Measurements from ENCODE around the gene NLGN1. TPM values are rescaled to one million over a fixed set of nuclear protein-coding genes. Genes with fewer than 3 reads are reported as not detected.

Gene NLGN1
- total RNA-seq, 3 donors from 2014 or later (not counting 1 experiment from before 2014, with no cell fraction given): not detected

- Mint-ChIP-seq H3K4me3 (no peak overlapping the region), H3K27ac (no peak overlapping the region), H3K27me3 (ENCODE audit: low read depth in 2 of 2) (no peaks in the 10 kb centered on the region), H3K36me3 (no peaks in the 10 kb centered on the region), H3K9me3 (peaks cover 2 to 8% of the 10 kb centered on the region in 2 donors), H3K4me1 (no peaks in the 10 kb centered on the region)
- Histone ChIP-seq H3K27me3 (ENCODE audit: control insufficient read depth, insufficient read depth, low read length) (no peaks in the 10 kb centered on the region), H3K4me1 (ENCODE audit: control insufficient read depth, insufficient read depth, low read length) (no peaks in the 10 kb centered on the region), H3K4me3 (ENCODE audit: low read length) (no peak overlapping the region), H3K9me3 (ENCODE audit: control insufficient read depth, insufficient read depth, low read length) (no peaks in the 10 kb centered on the region), H3K36me3 (ENCODE audit: control insufficient read depth, insufficient read depth, low read length) (no peaks in the 10 kb centered on the region), H3K27ac (ENCODE audit: low read length) (no peak overlapping the region)
- no peak for DNase-seq
- no peak for ATAC-seq
- WGBS (ENCODE audit: insufficient coverage): 88% methylated on average over 2 of the region's 3 CpGs
- no peak for TF ChIP-seq CTCF (IDR thresholded peaks at IDR 0.05)
- intact Hi-C loops (cut with micrococcal nuclease): no loop called here
Observed at GRCh38 chr3:174268586-174268985, 871.0 kb downstream of the NLGN1 start.

GRCh38 chr3:174270841-174271240, 873.3 kb downstream of the NLGN1 start:
- TF ChIP-seq CTCF (IDR thresholded peaks at IDR 0.05): no peak
- H3K9me3 Mint-ChIP-seq: peaks cover 6 to 15% of the 10 kb centered on the region in 2 donors
- H3K27ac ChIP-seq (ENCODE audit: low read length): no peak overlapping the region
- 88% methylated on average over 2 of the region's 2 CpGs for WGBS (ENCODE audit: insufficient coverage)
- DNase-seq (no peak), ATAC-seq (no peak)
- no peak overlapping the region for H3K27ac Mint-ChIP-seq
- no peaks in the 10 kb centered on the region for H3K4me1 Mint-ChIP-seq
- no peak overlapping the region for H3K4me3 Mint-ChIP-seq
- H3K4me1 ChIP-seq (ENCODE audit: control insufficient read depth, insufficient read depth, low read length): no peaks in the 10 kb centered on the region
- H3K27me3 ChIP-seq (ENCODE audit: control insufficient read depth, insufficient read depth, low read length): no peaks in the 10 kb centered on the region
- H3K36me3 ChIP-seq (ENCODE audit: control insufficient read depth, insufficient read depth, low read length): no peaks in the 10 kb centered on the region
- H3K27me3 Mint-ChIP-seq (ENCODE audit: low read depth in 2 of 2): no peaks in the 10 kb centered on the region
- no peak overlapping the region for H3K4me3 ChIP-seq (ENCODE audit: low read length)
- intact Hi-C loops (cut with micrococcal nuclease): no loop called here
- no peaks in the 10 kb centered on the region for H3K9me3 ChIP-seq (ENCODE audit: control insufficient read depth, insufficient read depth, low read length)
- no peaks in the 10 kb centered on the region for H3K36me3 Mint-ChIP-seq

GRCh38 chr3:174275336-174275735, 877.8 kb downstream of the NLGN1 start:
- Mint-ChIP-seq H3K27ac (no peak overlapping the region), H3K4me3 (no peak overlapping the region), H3K9me3 (peaks cover 9 to 13% of the 10 kb centered on the region in 2 donors), H3K36me3 (no peaks in the 10 kb centered on the region), H3K27me3 (ENCODE audit: low read depth in 2 of 2) (no peaks in the 10 kb centered on the region), H3K4me1 (no peaks in the 10 kb centered on the region)
- intact Hi-C loops (cut with micrococcal nuclease): no loop called here
- Histone ChIP-seq H3K27me3 (ENCODE audit: control insufficient read depth, insufficient read depth, low read length) (no peaks in the 10 kb centered on the region), H3K4me1 (ENCODE audit: control insufficient read depth, insufficient read depth, low read length) (no peaks in the 10 kb centered on the region), H3K36me3 (ENCODE audit: control insufficient read depth, insufficient read depth, low read length) (no peaks in the 10 kb centered on the region), H3K9me3 (ENCODE audit: control insufficient read depth, insufficient read depth, low read length) (no peaks in the 10 kb centered on the region), H3K4me3 (ENCODE audit: low read length) (no peak overlapping the region), H3K27ac (ENCODE audit: low read length) (no peak overlapping the region)
- 94% methylated on average over 2 of the region's 2 CpGs for WGBS (ENCODE audit: insufficient coverage)
- DNase-seq (no peak), ATAC-seq (no peak)
- TF ChIP-seq CTCF (IDR thresholded peaks at IDR 0.05): no peak

GRCh38 chr3:174276826-174277225, 879.3 kb downstream of the NLGN1 start:
- Mint-ChIP-seq H3K27me3 (ENCODE audit: low read depth in 2 of 2) (no peaks in the 10 kb centered on the region), H3K36me3 (no peaks in the 10 kb centered on the region), H3K27ac (no peak overlapping the region), H3K4me1 (no peaks in the 10 kb centered on the region), H3K9me3 (peaks cover 9 to 11% of the 10 kb centered on the region in 2 donors), H3K4me3 (no peak overlapping the region)
- H3K27ac ChIP-seq (ENCODE audit: low read length): no peak overlapping the region
- no peaks in the 10 kb centered on the region for H3K27me3 ChIP-seq (ENCODE audit: control insufficient read depth, insufficient read depth, low read length)
- H3K36me3 ChIP-seq (ENCODE audit: control insufficient read depth, insufficient read depth, low read length): no peaks in the 10 kb centered on the region
- no peaks in the 10 kb centered on the region for H3K4me1 ChIP-seq (ENCODE audit: control insufficient read depth, insufficient read depth, low read length)
- no peaks in the 10 kb centered on the region for H3K9me3 ChIP-seq (ENCODE audit: control insufficient read depth, insufficient read depth, low read length)
- H3K4me3 ChIP-seq (ENCODE audit: low read length): no peak overlapping the region
- ATAC-seq (no peak), DNase-seq (no peak)
- no peak for TF ChIP-seq CTCF (IDR thresholded peaks at IDR 0.05)
- WGBS (ENCODE audit: insufficient coverage): 89% methylated on average over 3 of the region's 3 CpGs
- intact Hi-C loops (cut with micrococcal nuclease): no loop called here
